NCI-H446 (cell line): Measurements from ENCODE around the gene KLHL29.
"Not testable (repeated sequence)": the region's sequence is repeated elsewhere in the genome, so short reads cannot be mapped to it uniquely, and the experiment has no call there.

Source experiments
- DNase-seq, 2 experiments: peaks; one replicate each; lab custom pipeline; 2025; lab: John Stamatoyannopoulos, UW

The KLHL29 gene

GRCh38 chr2:23384551-23385343 lies at the start of gene KLHL29:
KLHL29 (plus strand) TSS chr2:23385179; CDS start chr2:23562197, 177,018 bp downstream.
- DNase-seq = peak; percentile 42 to 87

GRCh38 chr2:23335550-23335949 lies 49.4 kb upstream of the KLHL29 start:
- DNase-seq = no peak

- DNase-seq = no peak
Measured at GRCh38 chr2:23342075-23342474, 42.9 kb upstream of the KLHL29 start.

- no peak for DNase-seq
Measured at GRCh38 chr2:23346029-23346428, 39.0 kb upstream of the KLHL29 start.

- DNase-seq = no peak
Measured at GRCh38 chr2:23346781-23347180, 38.2 kb upstream of the KLHL29 start.

- DNase-seq = no peak
Measured at GRCh38 chr2:23347471-23348092, 37.4 kb upstream of the KLHL29 start.

- not testable (repeated sequence) for DNase-seq
Measured at GRCh38 chr2:23348093-23348481, 36.9 kb upstream of the KLHL29 start.

- no peak for DNase-seq
Measured at GRCh38 chr2:23349508-23349907, 35.5 kb upstream of the KLHL29 start.

GRCh38 chr2:23350041-23350791 lies 34.8 kb upstream of the KLHL29 start:
- DNase-seq = no peak

- no peak for DNase-seq
Measured at GRCh38 chr2:23350792-23351355, 34.1 kb upstream of the KLHL29 start.

GRCh38 chr2:23351388-23352141 lies 33.4 kb upstream of the KLHL29 start:
- DNase-seq = peak; percentile 9 to 50

- no peak for DNase-seq
Measured at GRCh38 chr2:23354554-23354953, 30.4 kb upstream of the KLHL29 start.

GRCh38 chr2:23355001-23355400 lies 30.0 kb upstream of the KLHL29 start:
- DNase-seq = no peak

GRCh38 chr2:23356711-23357110 lies 28.3 kb upstream of the KLHL29 start:
- no peak for DNase-seq

GRCh38 chr2:23359631-23360567 lies 25.1 kb upstream of the KLHL29 start:
- DNase-seq = no peak

- DNase-seq = no peak
Measured at GRCh38 chr2:23360571-23361125, 24.3 kb upstream of the KLHL29 start.

- no peak for DNase-seq
Measured at GRCh38 chr2:23361152-23361551, 23.8 kb upstream of the KLHL29 start.

- no peak for DNase-seq
Measured at GRCh38 chr2:23363268-23363667, 21.7 kb upstream of the KLHL29 start.

- no peak for DNase-seq
Measured at GRCh38 chr2:23363831-23364230, 21.1 kb upstream of the KLHL29 start.

GRCh38 chr2:23366720-23367119 lies 18.3 kb upstream of the KLHL29 start:
- DNase-seq = no peak
